ENCODE results near the gene TAL2.

- TF ChIP-seq, protein P1, sequence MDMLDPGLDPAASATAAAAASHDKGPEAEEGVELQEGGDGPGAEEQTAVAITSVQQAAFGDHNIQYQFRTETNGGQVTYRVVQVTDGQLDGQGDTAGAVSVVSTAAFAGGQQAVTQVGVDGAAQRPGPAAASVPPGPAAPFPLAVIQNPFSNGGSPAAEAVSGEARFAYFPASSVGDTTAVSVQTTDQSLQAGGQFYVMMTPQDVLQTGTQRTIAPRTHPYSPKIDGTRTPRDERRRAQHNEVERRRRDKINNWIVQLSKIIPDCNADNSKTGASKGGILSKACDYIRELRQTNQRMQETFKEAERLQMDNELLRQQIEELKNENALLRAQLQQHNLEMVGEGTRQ (CRISPR knock-in tag; IDR thresholded peaks at IDR 0.05) = no peak
- TF ChIP-seq EZH2 (IDR thresholded peaks at IDR 0.05; ENCODE audit: borderline replicate concordance, low read depth, low read length) (no peak), CREB1 (IDR thresholded peaks at IDR 0.05) (no peak; the same call in 1 of the 2 replicates), CREB1 (CRISPR knock-in tag; IDR thresholded peaks at IDR 0.05) (no peak), CBFB (CRISPR knock-in tag; IDR thresholded peaks at IDR 0.05) (no peak), ZNF140 (CRISPR knock-in tag; IDR thresholded peaks at IDR 0.05) (no peak), SOX6 (IDR thresholded peaks at IDR 0.05) (no peak)
Measured at GRCh38 chr9:105694190-105694847, 32.1 kb downstream of the TAL2 start, which contains the start of gene TMEM38B.

Measured in K562 (cell line).